Progenitor cell of endocrine pancreas (in vitro differentiated cells): ENCODE results near the gene HPD. TPM values are rescaled to one million over a fixed set of nuclear protein-coding genes. Genes with fewer than 3 reads are reported as not detected.

ENCODE experiments used
- DNase-seq: peaks from one replicate; pipeline ENCODE4 v3.0.0; 2021; ENCODE audit warnings: low spot score; ENCODE audit not compliant: unreplicated experiment
- H3K27ac Mint-ChIP-seq: 2 replicates; pipeline ENCODE4 v1.8.0; 2021; ENCODE audit warnings: mild to moderate bottlenecking, moderate library complexity, mixed read lengths
- H3K27me3 Mint-ChIP-seq: 2 replicates; pipeline ENCODE4 v1.8.0; 2021; ENCODE audit warnings: mixed read lengths
- H3K36me3 Mint-ChIP-seq: 2 replicates; pipeline ENCODE4 v1.8.0; 2022; ENCODE audit warnings: mixed read lengths; ENCODE audit not compliant: insufficient read depth
- H3K4me1 Mint-ChIP-seq: 2 replicates; pipeline ENCODE4 v1.8.0; 2021; ENCODE audit warnings: low read depth, mixed read lengths
- H3K4me3 Mint-ChIP-seq: 2 replicates; pipeline ENCODE4 v1.8.0; 2021; ENCODE audit warnings: low read depth, mild to moderate bottlenecking, moderate library complexity, mixed read lengths
- H3K9me3 Mint-ChIP-seq: 2 replicates; pipeline ENCODE4 v1.8.0; 2021; ENCODE audit warnings: low read depth, mixed read lengths
- CTCF ChIP-seq: fragments of 200-600 bp; sonication (generic); IDR thresholded peaks from one replicate; pipeline ENCODE4 v1.5.0; 2021; ENCODE audit warnings: antibody characterized with exemption, mild to moderate bottlenecking; ENCODE audit not compliant: unreplicated experiment
- total RNA-seq: library from RNA; stranded (reverse); gene quantifications from 2 replicates; pipeline ENCODE4 v1.2.1, GENCODE V29; 2021

HPD gene
- total RNA-seq, 1 donor from 2014 or later, result not detected

GRCh38 chr12:121807642-121808347 lies 50.9 kb downstream of the HPD start:
- Mint-ChIP-seq H3K4me3 (no peak overlapping the region), H3K27ac (no peak overlapping the region)
- TF ChIP-seq CTCF, result no peak

GRCh38 chr12:121806546-121807423 lies 51.9 kb downstream of the HPD start:
- H3K27ac Mint-ChIP-seq, result no peak overlapping the region

More at GRCh38 chr12:121807642-121808347, 50.9 kb downstream of the HPD start:
- DNase-seq, result no peak
- Mint-ChIP-seq H3K4me1 (peaks cover 25% of the 10 kb centered on the region), H3K9me3 (no peaks in the 10 kb centered on the region), H3K27me3 (no peaks in the 10 kb centered on the region), H3K36me3 (peaks cover 13% of the 10 kb centered on the region)

GRCh38 chr12:121806009-121806545 lies 52.6 kb downstream of the HPD start:
- TF ChIP-seq CTCF, result no peak
- Mint-ChIP-seq H3K9me3 (no peaks in the 10 kb centered on the region), H3K4me1 (peaks cover 19% of the 10 kb centered on the region), H3K36me3 (peaks cover 17% of the 10 kb centered on the region), H3K4me3 (peak overlapping the region; percentile 78), H3K27me3 (no peaks in the 10 kb centered on the region), H3K27ac (peak overlapping the region; percentile 74)
- no peak for DNase-seq

More at GRCh38 chr12:121806546-121807423, 51.9 kb downstream of the HPD start:
- peaks cover 13% of the 10 kb centered on the region for H3K36me3 Mint-ChIP-seq
- no peak for TF ChIP-seq CTCF
- no peaks in the 10 kb centered on the region for H3K27me3 Mint-ChIP-seq
- peaks cover 24% of the 10 kb centered on the region for H3K4me1 Mint-ChIP-seq
- H3K9me3 Mint-ChIP-seq, result no peaks in the 10 kb centered on the region
- DNase-seq, result no peak
- peak overlapping the region; percentile 78 for H3K4me3 Mint-ChIP-seq

GRCh38 chr12:121805171-121806008 lies 53.3 kb downstream of the HPD start:
- Mint-ChIP-seq H3K9me3 (no peaks in the 10 kb centered on the region), H3K4me3 (peak overlapping the region; percentile 90), H3K36me3 (peaks cover 13% of the 10 kb centered on the region), H3K4me1 (peaks cover 16% of the 10 kb centered on the region), H3K27me3 (no peaks in the 10 kb centered on the region), H3K27ac (peak overlapping the region; percentile 74)
- no peak for TF ChIP-seq CTCF
- no peak for DNase-seq
